Measurements from ENCODE around the gene MAP4. TPM values are rescaled to one million over a fixed set of nuclear protein-coding genes. Genes with fewer than 3 reads are reported as not detected.

MAP4 gene
- total and polyA plus RNA-seq, 2 donors (not counting 1 experiment from before 2014, with no cell fraction given) = 152 to 243 TPM

DNA sequence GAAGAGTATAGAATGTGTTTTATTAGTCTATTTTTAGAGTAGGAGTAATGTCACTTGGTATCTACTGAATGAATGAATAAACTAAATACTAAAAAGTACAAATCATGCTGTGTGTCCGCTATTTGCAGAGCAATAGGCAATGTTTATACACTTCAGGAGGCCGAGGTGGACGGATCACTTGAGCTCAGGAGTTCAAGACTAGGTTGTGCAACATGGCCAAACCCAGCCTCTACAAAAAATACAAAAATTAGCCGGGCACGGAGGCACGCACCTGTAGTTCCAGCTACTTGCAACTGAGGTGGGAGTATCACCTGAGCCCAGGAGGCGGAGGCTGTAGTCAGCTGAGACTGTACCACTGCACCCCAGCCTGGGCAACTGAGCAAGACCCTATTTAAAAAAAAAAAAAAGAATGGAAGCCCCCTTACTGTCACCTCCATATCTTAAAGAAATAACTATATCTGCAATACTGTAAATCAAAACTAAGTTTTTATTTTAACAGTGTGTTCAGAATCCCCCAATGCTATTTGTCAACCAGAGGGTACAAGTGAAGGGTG lies 114.9 kb downstream of the MAP4 start:
- Histone ChIP-seq H3K4me3 (replicated peaks in 1 of 4; ENCODE audit: control extremely low read depth in 1 of 4, insufficient read depth in 1 of 4, low read depth in 3 of 4, low read length in 4 of 4) (no peak overlapping the region), H3K4me2 (ENCODE audit: extremely low read depth, insufficient read depth, low read length) (no peak overlapping the region), H3K27ac (ENCODE audit: insufficient read depth, low read length) (no peak overlapping the region), H3K4me1 (ENCODE audit: control insufficient read depth, extremely low read depth, insufficient read depth, low read length) (no peaks in the 10 kb centered on the region), H3K9ac (ENCODE audit: insufficient read depth, low read length) (no peak overlapping the region), H3K36me3 (ENCODE audit: control insufficient read depth, insufficient read depth, low read length) (peaks cover 3% of the 10 kb centered on the region), H4K20me1 (ENCODE audit: control insufficient read depth, extremely low read depth, insufficient read depth, low read length) (no peaks in the 10 kb centered on the region), H3K9me3 (ENCODE audit: control insufficient read depth, insufficient read depth, low read depth, low read length) (no peaks in the 10 kb centered on the region), H3K27me3 (ENCODE audit: control insufficient read depth, insufficient read depth, low read length) (no peaks in the 10 kb centered on the region), H2AFZ (ENCODE audit: low read length) (no peak overlapping the region), H3K79me2 (ENCODE audit: control insufficient read depth, insufficient read depth, low read length) (no peaks in the 10 kb centered on the region)
- TF ChIP-seq, protein P1, sequence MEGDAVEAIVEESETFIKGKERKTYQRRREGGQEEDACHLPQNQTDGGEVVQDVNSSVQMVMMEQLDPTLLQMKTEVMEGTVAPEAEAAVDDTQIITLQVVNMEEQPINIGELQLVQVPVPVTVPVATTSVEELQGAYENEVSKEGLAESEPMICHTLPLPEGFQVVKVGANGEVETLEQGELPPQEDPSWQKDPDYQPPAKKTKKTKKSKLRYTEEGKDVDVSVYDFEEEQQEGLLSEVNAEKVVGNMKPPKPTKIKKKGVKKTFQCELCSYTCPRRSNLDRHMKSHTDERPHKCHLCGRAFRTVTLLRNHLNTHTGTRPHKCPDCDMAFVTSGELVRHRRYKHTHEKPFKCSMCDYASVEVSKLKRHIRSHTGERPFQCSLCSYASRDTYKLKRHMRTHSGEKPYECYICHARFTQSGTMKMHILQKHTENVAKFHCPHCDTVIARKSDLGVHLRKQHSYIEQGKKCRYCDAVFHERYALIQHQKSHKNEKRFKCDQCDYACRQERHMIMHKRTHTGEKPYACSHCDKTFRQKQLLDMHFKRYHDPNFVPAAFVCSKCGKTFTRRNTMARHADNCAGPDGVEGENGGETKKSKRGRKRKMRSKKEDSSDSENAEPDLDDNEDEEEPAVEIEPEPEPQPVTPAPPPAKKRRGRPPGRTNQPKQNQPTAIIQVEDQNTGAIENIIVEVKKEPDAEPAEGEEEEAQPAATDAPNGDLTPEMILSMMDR (conservative IDR thresholded peaks at IDR 0.05 in 1 of 2, IDR thresholded peaks at IDR 0.05 in 1 of 2; ENCODE audit: low read depth in 1 of 2, low read length in 2 of 2) = no peak
- no peak for TF ChIP-seq EZH2 (IDR thresholded peaks at IDR 0.05; ENCODE audit: low read length, missing control alignments)
- no peak for DNase-seq (ENCODE audit: low read depth in 2 of 2)

DNA sequence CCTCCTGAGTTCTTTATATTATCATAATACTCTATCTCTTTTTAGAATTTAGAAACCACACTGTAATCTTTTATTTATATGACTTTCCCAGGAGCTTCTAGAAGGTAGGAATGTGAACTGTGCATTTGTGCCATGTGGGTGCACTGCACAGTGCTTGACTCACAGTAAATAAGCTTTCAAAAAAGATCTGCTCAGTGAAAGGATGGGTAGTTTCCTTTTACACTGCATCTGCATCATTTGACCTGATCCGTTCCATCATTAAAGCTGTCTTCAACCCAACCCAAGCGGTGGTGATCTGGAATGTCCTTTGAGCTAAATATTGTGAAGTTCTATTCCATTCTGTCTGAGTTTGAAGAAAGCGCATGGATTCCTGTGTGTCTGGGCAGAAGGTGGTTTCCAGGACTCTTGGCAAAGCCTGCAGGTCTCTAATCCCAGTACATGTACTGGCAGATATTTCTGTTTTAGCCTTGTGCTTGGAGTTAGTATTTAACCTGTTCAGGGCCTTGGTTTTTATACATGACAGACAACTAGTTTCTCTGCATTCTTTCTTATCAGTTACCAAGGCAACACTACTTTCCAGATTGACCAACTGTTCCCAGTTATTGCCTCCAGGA lies 116.6 kb downstream of the MAP4 start:
- no peaks in the 10 kb centered on the region for H3K9me3 ChIP-seq (ENCODE audit: control insufficient read depth, insufficient read depth, low read depth, low read length)
- no peak overlapping the region for H3K4me2 ChIP-seq (ENCODE audit: extremely low read depth, insufficient read depth, low read length)
- H3K9ac ChIP-seq (ENCODE audit: insufficient read depth, low read length) = no peak overlapping the region
- no peaks in the 10 kb centered on the region for H3K27me3 ChIP-seq (ENCODE audit: control insufficient read depth, insufficient read depth, low read length)
- H3K4me3 ChIP-seq (replicated peaks in 1 of 4; ENCODE audit: control extremely low read depth in 1 of 4, insufficient read depth in 1 of 4, low read depth in 3 of 4, low read length in 4 of 4) = no peak overlapping the region
- no peak overlapping the region for H2AFZ ChIP-seq (ENCODE audit: low read length)
- TF ChIP-seq, protein P1 (conservative IDR thresholded peaks at IDR 0.05 in 1 of 2, IDR thresholded peaks at IDR 0.05 in 1 of 2; ENCODE audit: low read depth in 1 of 2, low read length in 2 of 2) = no peak
- TF ChIP-seq EZH2 (IDR thresholded peaks at IDR 0.05; ENCODE audit: low read length, missing control alignments) = no peak
- no peaks in the 10 kb centered on the region for H3K79me2 ChIP-seq (ENCODE audit: control insufficient read depth, insufficient read depth, low read length)
- peak in 1 of 2 donors; percentile 42 for DNase-seq (ENCODE audit: low read depth in 2 of 2)
- no peak overlapping the region for H3K27ac ChIP-seq (ENCODE audit: insufficient read depth, low read length)
- peaks cover 3% of the 10 kb centered on the region for H3K36me3 ChIP-seq (ENCODE audit: control insufficient read depth, insufficient read depth, low read length)
- H4K20me1 ChIP-seq (ENCODE audit: control insufficient read depth, extremely low read depth, insufficient read depth, low read length) = no peaks in the 10 kb centered on the region
- H3K4me1 ChIP-seq (ENCODE audit: control insufficient read depth, extremely low read depth, insufficient read depth, low read length) = no peaks in the 10 kb centered on the region

DNA sequence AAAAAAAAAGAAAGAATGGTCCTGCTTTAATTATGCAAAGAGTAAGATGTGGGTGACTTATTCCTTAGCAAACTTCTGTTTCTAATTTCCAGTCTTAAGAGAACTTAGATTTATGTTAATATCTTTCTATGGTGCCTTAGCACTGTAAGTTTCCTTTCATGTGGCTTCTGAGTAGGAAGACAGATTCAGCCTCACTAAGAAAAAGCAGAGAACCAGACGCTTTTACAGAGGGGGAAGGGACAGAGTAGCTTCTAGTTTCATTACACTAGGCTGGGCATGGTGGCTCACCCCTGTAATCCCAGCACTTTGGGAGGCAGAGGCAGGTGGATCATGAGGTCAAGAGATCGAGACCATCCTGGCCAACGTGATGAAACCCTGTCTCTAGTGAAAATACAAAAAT lies 118.3 kb downstream of the MAP4 start:
- H2AFZ ChIP-seq (ENCODE audit: low read length) = no peak overlapping the region
- no peaks in the 10 kb centered on the region for H4K20me1 ChIP-seq (ENCODE audit: control insufficient read depth, extremely low read depth, insufficient read depth, low read length)
- TF ChIP-seq, protein P1 (conservative IDR thresholded peaks at IDR 0.05 in 1 of 2, IDR thresholded peaks at IDR 0.05 in 1 of 2; ENCODE audit: low read depth in 1 of 2, low read length in 2 of 2) = no peak
- no peak for TF ChIP-seq EZH2 (IDR thresholded peaks at IDR 0.05; ENCODE audit: low read length, missing control alignments)
- H3K27me3 ChIP-seq (ENCODE audit: control insufficient read depth, insufficient read depth, low read length) = no peaks in the 10 kb centered on the region
- no peak overlapping the region for H3K4me3 ChIP-seq (replicated peaks in 1 of 4; ENCODE audit: control extremely low read depth in 1 of 4, insufficient read depth in 1 of 4, low read depth in 3 of 4, low read length in 4 of 4)
- H3K36me3 ChIP-seq (ENCODE audit: control insufficient read depth, insufficient read depth, low read length) = peaks cover 3% of the 10 kb centered on the region
- no peak overlapping the region for H3K27ac ChIP-seq (ENCODE audit: insufficient read depth, low read length)
- no peak for DNase-seq (ENCODE audit: low read depth in 2 of 2)
- no peaks in the 10 kb centered on the region for H3K4me1 ChIP-seq (ENCODE audit: control insufficient read depth, extremely low read depth, insufficient read depth, low read length)
- no peaks in the 10 kb centered on the region for H3K9me3 ChIP-seq (ENCODE audit: control insufficient read depth, insufficient read depth, low read depth, low read length)
- H3K4me2 ChIP-seq (ENCODE audit: extremely low read depth, insufficient read depth, low read length) = no peak overlapping the region
- no peak overlapping the region for H3K9ac ChIP-seq (ENCODE audit: insufficient read depth, low read length)
- no peaks in the 10 kb centered on the region for H3K79me2 ChIP-seq (ENCODE audit: control insufficient read depth, insufficient read depth, low read length)

Measured in fibroblast of lung (primary cell).